ENCODE data around the gene STX10. TPM values are rescaled to one million over a fixed set of nuclear protein-coding genes. Genes with fewer than 3 reads are reported as not detected.

The STX10 gene
- total and polyA plus RNA-seq, 2 of the 4 experiments (the other 2 are of a cell fraction) = 64.9 to 82.0 TPM

- H2BK5ac ChIP-seq (ENCODE audit: low read depth, low read length, poor library complexity, severe bottlenecking) = no peak overlapping the region
- no peak overlapping the region for H2AFZ ChIP-seq (replicated peaks; ENCODE audit: low read length, poor library complexity)
- H3K9ac ChIP-seq (ENCODE audit: low read depth, low read length) = no peak overlapping the region
- no peaks in the 10 kb centered on the region for H3K9me3 ChIP-seq (ENCODE audit: control insufficient read depth, insufficient read depth, low read length)
- WGBS, 2 experiments (ENCODE audit: extremely low coverage in 2 of 2, insufficient read length in 1 of 2) = 39% methylated on average over 4 of the region's 58 CpGs; no CpG with 5 or more reads in 1 of the 2 experiments
- dilution Hi-C loops (cut with HindIII; ENCODE audit: low sequenced_read_pairs, unreplicated experiment) = no loop called here
- H3K36me3 ChIP-seq (ENCODE audit: control insufficient read depth, insufficient read depth, low read length) = peaks cover 6% of the 10 kb centered on the region; the same call in 1 of the 2 replicates
- intact Hi-C loops (cut with micrococcal nuclease) = no loop called here
- ATAC-seq (ENCODE audit: low read depth) = no peak
- no peak overlapping the region for H2BK120ac ChIP-seq (ENCODE audit: low read depth, low read length)
- H3K4me1 ChIP-seq (ENCODE audit: control insufficient read depth, insufficient read depth, low read length) = peaks cover 12% of the 10 kb centered on the region
- no peak overlapping the region for H4K5ac ChIP-seq (ENCODE audit: low read depth, low read length)
- peaks cover 0 to 17% of the 10 kb centered on the region in 2 experiments; a peak in 1 of 4 replicates for H3K79me1 ChIP-seq (ENCODE audit: low read depth in 1 of 2, low read length in 2 of 2)
- POLR2A ChIA-PET (ENCODE audit: unreplicated experiment) = no interaction called here
- DNase-seq = no peak
- BruUV-seq (replicated peaks) = no TSS peak
- H2BK20ac ChIP-seq (ENCODE audit: low read depth, low read length) = no peak overlapping the region
- no peak overlapping the region for H4K91ac ChIP-seq (ENCODE audit: insufficient read depth, low read depth, low read length)
- in situ Hi-C loops (cut with MboI; ENCODE audit: low sequenced_read_pairs) = no loop called here
- H3K4me3 ChIP-seq (ENCODE audit: insufficient read depth, low read depth, low read length) = no peak overlapping the region
- H3K4me2 ChIP-seq (ENCODE audit: low read depth, low read length) = no peak overlapping the region
- no peak for TF ChIP-seq MAZ (IDR thresholded peaks at IDR 0.05; ENCODE audit: borderline replicate concordance, low read depth, low read length)
- no peak for TF ChIP-seq MAFK (IDR thresholded peaks at IDR 0.05; ENCODE audit: low read depth, low read length)
- no peak for TF ChIP-seq ELK1 (IDR thresholded peaks at IDR 0.05; ENCODE audit: borderline replicate concordance, low read depth, low read length)
- TF ChIP-seq RFX5 (IDR thresholded peaks at IDR 0.05; ENCODE audit: low read depth, low read length) = no peak
- TF ChIP-seq POLR2A (IDR thresholded peaks at IDR 0.05; ENCODE audit: low read depth, low read length) = no peak
- no peak for TF ChIP-seq MXI1 (IDR thresholded peaks at IDR 0.05; ENCODE audit: borderline replicate concordance, low read depth, low read length)
- no peak for TF ChIP-seq CHD1 (IDR thresholded peaks at IDR 0.05; ENCODE audit: low read depth, low read length)
- TF ChIP-seq SMC3 (IDR thresholded peaks at IDR 0.05; ENCODE audit: low read depth, low read length) = no peak
- TF ChIP-seq NFE2L2 (IDR thresholded peaks at IDR 0.05; ENCODE audit: low read depth, low read length) = no peak
- TF ChIP-seq CTCF (conservative IDR thresholded peaks at IDR 0.05; ENCODE audit: low read depth, low read length) = no peak
- no peak for TF ChIP-seq FOS (IDR thresholded peaks at IDR 0.05; ENCODE audit: low read depth, low read length)
- no peak for TF ChIP-seq RAD21 (IDR thresholded peaks at IDR 0.05; ENCODE audit: low read length)
- TF ChIP-seq RCOR1 (IDR thresholded peaks at IDR 0.05; ENCODE audit: insufficient replicate concordance, low read length) = no peak
- no peak for TF ChIP-seq BHLHE40 (IDR thresholded peaks at IDR 0.05; ENCODE audit: low read depth, low read length)
- H3K4ac ChIP-seq (ENCODE audit: low read depth, low read length) = no peak overlapping the region
- no peak overlapping the region for H3K56ac ChIP-seq (ENCODE audit: extremely low read depth, insufficient read depth, low read length)
- no peak overlapping the region for H2AK5ac ChIP-seq (ENCODE audit: low read depth, low read length)
- CTCF ChIA-PET = no interaction called here
- peaks cover 6% of the 10 kb centered on the region for H4K20me1 ChIP-seq (ENCODE audit: insufficient read depth, low read length)
- H2BK15ac ChIP-seq (ENCODE audit: low read depth, low read length) = no peak overlapping the region
- no peak overlapping the region for H3K18ac ChIP-seq (ENCODE audit: low read depth, low read length)
- H4K8ac ChIP-seq (ENCODE audit: low read depth in 2 of 2, low read length in 2 of 2) = no peak overlapping the region
- H3K27me3 ChIP-seq (ENCODE audit: control insufficient read depth, insufficient read depth, low read length) = no peaks in the 10 kb centered on the region
- 0 out of 2 replicates have a peak, but pooled peaks cover 4% of the 10 kb centered on the region for H3K9me1 ChIP-seq (ENCODE audit: insufficient read depth, low read length)
- H2AK9ac ChIP-seq (replicated peaks; ENCODE audit: low read depth, low read length, poor library complexity) = no peak overlapping the region
- no peak overlapping the region for H3K14ac ChIP-seq (replicated peaks; ENCODE audit: low read depth, low read length)
- H3K27ac ChIP-seq (ENCODE audit: insufficient read depth, low read length) = no peak overlapping the region
- H3K23ac ChIP-seq (ENCODE audit: low read depth, low read length) = no peak overlapping the region
These were observed 51.7 kb downstream of the STX10 start for GRCh38 chr19:13098277-13099072.

Measured in IMR-90 (cell line).